Large intestine (tissue), 3 donors: ENCODE data around the gene DPYSL4. TPM values are rescaled to one million over a fixed set of nuclear protein-coding genes. Genes with fewer than 3 reads are reported as not detected.

Experiments used
- DNase-seq, 2 donors: peaks; one replicate each; pipeline versions ENCODE4 v3.0.0 to v3.0.0-alpha.2; 2013
- H3K27ac ChIP-seq: one replicate; pipeline ENCODE4 v1.5.1; 2013; ENCODE audit warnings: low read length
- H3K27me3 ChIP-seq: 2 replicates; pipeline ENCODE4 v1.6.1; 2013; ENCODE audit warnings: low read length; ENCODE audit not compliant: control insufficient read depth, insufficient read depth
- H3K36me3 ChIP-seq: 2 replicates; pipeline ENCODE4 v1.6.1; 2013; ENCODE audit warnings: low read length; ENCODE audit not compliant: control insufficient read depth, insufficient read depth
- H3K4me1 ChIP-seq: one replicate; pipeline ENCODE4 v1.6.1; 2013; ENCODE audit warnings: low read length; ENCODE audit not compliant: control insufficient read depth, insufficient read depth
- H3K4me3 ChIP-seq: one replicate; pipeline ENCODE4 v1.5.1; 2013; ENCODE audit warnings: low read length
- H3K9me3 ChIP-seq: one replicate; pipeline ENCODE4 v1.6.1; 2013; ENCODE audit warnings: mild to moderate bottlenecking, low read depth, low read length, moderate library complexity; ENCODE audit not compliant: control insufficient read depth
- WGBS: methylation state at CpG from one replicate; pipeline ENCODE4 v1.1.5; 2013; ENCODE audit warnings: low lambda C conversion rate; ENCODE audit not compliant: insufficient coverage; 5-methylcytosine and 5-hydroxymethylcytosine counted together
- polyA plus RNA-seq: library from polyadenylated mRNA; unstranded; fragments of 120-200 nt; gene quantifications from one replicate; pipeline ENCODE4 v1.2.1, GENCODE V29; 2013

Gene DPYSL4
- polyA plus RNA-seq, 1 donor = 4.6 TPM

GRCh38 chr10:132170561-132171361, 16.0 kb upstream of the DPYSL4 start:
- DNase-seq = no peak
- no peaks in the 10 kb centered on the region for H3K4me1 ChIP-seq
- no peaks in the 10 kb centered on the region for H3K36me3 ChIP-seq
- no peak overlapping the region for H3K27ac ChIP-seq
- H3K9me3 ChIP-seq = peaks cover 7% of the 10 kb centered on the region
- H3K27me3 ChIP-seq = peaks cover 8% of the 10 kb centered on the region
- H3K4me3 ChIP-seq = no peak overlapping the region
- no CpG with 5 or more reads among the region's 36 CpGs for WGBS

- no peak for DNase-seq
- Histone ChIP-seq H3K27ac (no peak overlapping the region), H3K9me3 (peaks cover 7% of the 10 kb centered on the region), H3K4me3 (no peak overlapping the region), H3K36me3 (no peaks in the 10 kb centered on the region), H3K27me3 (peaks cover 23% of the 10 kb centered on the region), H3K4me1 (no peaks in the 10 kb centered on the region)
- WGBS = 67% methylated on average over 1 of the region's 26 CpGs
These were observed 14.4 kb upstream of the DPYSL4 start for GRCh38 chr10:132172091-132173066.

DNA sequence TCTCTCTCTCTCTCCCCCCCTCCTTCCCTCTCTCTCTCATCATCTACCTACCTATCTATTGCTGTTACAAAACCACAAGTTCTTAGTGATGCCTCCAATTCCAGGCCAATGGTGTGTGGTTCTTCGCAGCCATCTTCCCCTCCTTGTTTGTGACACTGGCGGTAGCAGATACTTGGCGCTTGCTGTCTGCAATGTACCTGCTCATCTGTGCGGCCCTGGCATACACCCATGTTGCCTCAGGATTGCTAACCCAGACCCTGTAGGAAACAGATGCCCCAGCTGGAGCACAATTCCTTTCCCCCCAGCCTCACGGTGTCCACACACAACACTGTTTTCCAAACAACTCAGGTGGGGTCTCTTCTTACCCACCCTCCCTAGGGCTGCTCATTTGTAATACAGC, 13.6 kb upstream of the DPYSL4 start:
- H3K9me3 ChIP-seq = peaks cover 7% of the 10 kb centered on the region
- H3K4me1 ChIP-seq = no peaks in the 10 kb centered on the region
- H3K27ac ChIP-seq = no peak overlapping the region
- no peaks in the 10 kb centered on the region for H3K36me3 ChIP-seq
- H3K27me3 ChIP-seq = peaks cover 31% of the 10 kb centered on the region
- H3K4me3 ChIP-seq = no peak overlapping the region
- WGBS = no CpG with 5 or more reads among the region's 5 CpGs
- DNase-seq = no peak

DNA sequence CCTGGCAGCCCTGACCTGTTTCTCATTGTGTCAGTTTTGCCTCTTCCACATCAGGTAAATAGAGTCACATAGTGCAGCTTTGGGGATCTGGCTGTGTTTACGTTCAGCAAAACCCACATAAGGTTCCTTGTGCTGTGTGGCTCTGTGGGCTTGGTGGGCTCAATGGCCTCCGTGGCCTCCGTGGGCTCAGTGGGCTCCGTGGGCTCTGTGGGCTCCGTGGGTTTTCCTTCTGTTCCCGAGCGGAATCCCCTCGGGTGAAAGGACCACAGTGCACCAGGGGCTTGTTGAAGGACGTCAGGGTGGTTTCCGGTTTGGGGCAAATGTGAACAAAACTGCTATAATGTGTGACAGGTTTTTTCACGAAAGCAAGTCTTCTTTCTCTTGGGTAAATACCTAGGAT, 12.5 kb upstream of the DPYSL4 start:
- H3K4me1 ChIP-seq = no peaks in the 10 kb centered on the region
- peaks cover 7% of the 10 kb centered on the region for H3K9me3 ChIP-seq
- DNase-seq = no peak
- peaks cover 40% of the 10 kb centered on the region for H3K27me3 ChIP-seq
- H3K4me3 ChIP-seq = no peak overlapping the region
- no CpG with 5 or more reads among the region's 11 CpGs for whole genome bisulfite sequencing
- H3K27ac ChIP-seq = no peak overlapping the region
- H3K36me3 ChIP-seq = no peaks in the 10 kb centered on the region

DNA sequence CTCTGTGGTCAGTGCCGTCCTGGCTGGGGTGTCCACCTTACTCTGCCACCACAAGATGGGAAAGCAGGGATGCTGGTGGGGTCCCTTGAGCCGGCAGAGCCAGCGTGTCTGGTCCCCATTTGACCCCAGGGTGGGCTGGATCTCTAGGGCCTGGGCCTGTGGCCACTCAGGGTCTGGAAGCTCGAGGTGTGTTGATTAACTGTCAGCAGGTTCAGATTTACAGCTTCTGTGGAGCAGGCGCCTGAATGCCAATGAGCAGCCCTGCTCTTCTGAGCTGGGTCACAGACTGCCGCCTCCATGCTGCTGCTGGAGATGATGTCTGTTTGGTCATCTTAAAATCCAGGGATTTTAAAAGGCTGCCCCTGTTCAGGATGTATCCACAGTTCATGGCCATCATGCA, 11.3 kb upstream of the DPYSL4 start:
- Histone ChIP-seq H3K27ac (no peak overlapping the region), H3K9me3 (peaks cover 7% of the 10 kb centered on the region), H3K36me3 (no peaks in the 10 kb centered on the region), H3K4me3 (no peak overlapping the region), H3K27me3 (peaks cover 40% of the 10 kb centered on the region), H3K4me1 (no peaks in the 10 kb centered on the region)
- no peak for DNase-seq
- WGBS = no CpG with 5 or more reads among the region's 6 CpGs

GRCh38 chr10:132175907-132176581, 10.7 kb upstream of the DPYSL4 start:
- no peak overlapping the region for H3K4me3 ChIP-seq
- DNase-seq = no peak
- no peaks in the 10 kb centered on the region for H3K36me3 ChIP-seq
- WGBS = no CpG with 5 or more reads among the region's 16 CpGs
- peaks cover 38% of the 10 kb centered on the region for H3K27me3 ChIP-seq
- no peaks in the 10 kb centered on the region for H3K4me1 ChIP-seq
- H3K27ac ChIP-seq = no peak overlapping the region
- peaks cover 7% of the 10 kb centered on the region for H3K9me3 ChIP-seq

DNA sequence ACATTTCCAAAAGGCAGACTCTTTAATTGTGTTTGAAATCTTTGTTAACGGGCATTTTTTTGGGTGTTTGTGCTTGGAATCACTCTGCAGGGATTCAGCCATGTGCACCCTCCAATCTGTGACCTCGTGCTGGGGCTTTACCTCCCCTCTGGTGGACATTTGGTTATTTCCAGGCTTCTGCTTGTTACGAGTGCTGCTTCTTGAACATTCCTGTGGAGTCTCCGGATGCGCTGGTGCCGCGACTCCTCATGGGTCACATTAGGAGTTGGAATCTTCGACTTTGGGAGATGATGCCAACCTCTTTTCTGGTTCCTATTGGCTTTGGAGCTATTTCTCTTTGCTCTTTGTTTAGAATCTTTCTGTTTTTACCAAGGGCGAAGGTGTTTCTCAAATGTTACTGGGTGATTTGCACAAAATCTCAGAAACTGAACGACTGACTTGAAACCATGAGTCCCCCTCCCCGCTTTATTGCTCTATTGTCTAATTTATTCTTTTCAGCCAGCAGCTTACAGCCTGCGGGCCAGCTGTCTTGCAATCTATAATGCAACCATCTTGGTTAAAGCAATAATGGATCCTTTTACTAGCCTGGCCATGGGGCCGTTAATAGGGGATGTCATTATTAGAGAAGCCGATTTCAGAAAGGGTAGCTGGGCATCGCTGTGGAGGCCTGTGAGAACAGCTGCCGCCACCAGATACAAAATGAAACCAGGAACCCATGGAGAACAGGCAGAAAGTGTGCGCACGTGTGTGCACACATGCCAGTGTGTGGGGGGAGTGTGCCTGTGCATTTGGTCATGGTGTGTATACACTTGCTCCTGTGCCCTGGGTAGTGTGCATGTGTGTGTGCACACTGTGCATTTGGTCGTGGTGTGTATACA, 9.9 kb upstream of the DPYSL4 start:
- H3K9me3 ChIP-seq = peaks cover 7% of the 10 kb centered on the region
- H3K27me3 ChIP-seq = peaks cover 38% of the 10 kb centered on the region

DNA sequence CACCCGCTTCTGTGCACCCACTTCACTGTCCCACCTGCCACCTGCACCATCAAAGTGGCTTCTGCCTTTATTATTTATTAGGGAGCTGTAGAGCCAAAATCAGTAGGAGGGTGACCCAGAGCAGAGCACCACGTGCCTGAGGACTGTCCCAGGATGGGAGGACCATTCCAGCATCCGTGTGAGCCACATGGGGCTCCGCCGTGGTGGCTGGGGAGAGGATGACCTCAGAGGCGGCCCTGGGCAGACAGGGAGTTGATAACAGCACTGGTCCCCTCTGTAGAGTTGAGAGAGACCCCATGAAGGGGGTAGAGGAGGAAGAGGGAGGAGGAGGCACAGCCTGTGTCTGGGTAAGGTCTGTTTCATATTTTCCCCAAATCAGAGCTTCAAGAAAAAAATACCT, 8.7 kb upstream of the DPYSL4 start:
- Histone ChIP-seq H3K9me3 (peaks cover 7% of the 10 kb centered on the region), H3K27ac (no peak overlapping the region), H3K36me3 (no peaks in the 10 kb centered on the region), H3K4me3 (no peak overlapping the region), H3K27me3 (peaks cover 48% of the 10 kb centered on the region), H3K4me1 (no peaks in the 10 kb centered on the region)
- no peak for DNase-seq
- no CpG with 5 or more reads among the region's 6 CpGs for WGBS

More for the DNA sequence above, 9.9 kb upstream of the DPYSL4 start:
- no peaks in the 10 kb centered on the region for H3K36me3 ChIP-seq
- no peak overlapping the region for H3K4me3 ChIP-seq
- no peak for DNase-seq
- 80% methylated on average over 1 of the region's 19 CpGs for WGBS
- H3K27ac ChIP-seq = no peak overlapping the region
- H3K4me1 ChIP-seq = no peaks in the 10 kb centered on the region

DNA sequence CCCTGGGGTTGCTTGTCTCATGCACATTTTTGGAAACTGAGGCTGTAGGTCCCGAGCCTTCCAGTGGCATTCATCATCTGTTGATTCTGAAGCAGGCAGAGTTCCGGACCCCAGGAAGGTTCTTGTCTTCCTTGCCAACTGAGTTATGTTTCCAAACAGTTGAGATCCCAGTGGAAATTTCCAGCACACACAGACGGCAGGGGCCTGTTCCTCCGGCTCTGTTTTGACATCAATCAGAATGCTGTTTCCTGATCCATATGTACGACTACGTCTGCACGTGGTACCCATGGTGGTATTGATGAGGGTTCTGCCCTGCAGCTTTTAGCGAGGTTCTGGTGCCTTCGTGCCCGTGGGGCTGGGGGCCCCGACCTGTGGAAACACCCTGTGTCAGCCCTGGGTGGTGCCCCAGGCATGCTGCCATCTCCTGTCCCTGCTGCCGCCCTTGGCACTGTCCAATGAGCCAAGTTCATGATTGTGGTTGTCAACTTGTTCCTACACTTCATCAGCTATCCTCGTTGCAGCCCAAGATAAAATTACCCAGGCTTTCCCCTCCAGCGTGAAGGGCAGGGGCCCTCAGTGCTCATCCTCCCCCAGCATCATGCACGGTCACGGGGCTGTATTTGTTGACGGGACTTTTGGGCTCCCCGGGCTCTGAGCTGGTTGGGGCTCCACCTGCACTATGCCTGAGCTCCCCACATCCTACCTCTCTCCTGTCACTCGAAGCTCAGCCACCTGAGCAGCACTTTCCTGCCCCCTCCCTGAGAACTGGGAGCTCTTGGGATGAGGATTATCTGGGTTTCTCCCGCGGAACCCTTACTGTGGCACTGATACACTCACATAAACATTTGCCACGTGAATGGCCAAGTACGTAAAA, 7.8 kb upstream of the DPYSL4 start:
- Histone ChIP-seq H3K36me3 (no peaks in the 10 kb centered on the region), H3K27ac (no peak overlapping the region), H3K9me3 (peaks cover 4% of the 10 kb centered on the region), H3K4me1 (no peaks in the 10 kb centered on the region), H3K27me3 (peaks cover 53% of the 10 kb centered on the region), H3K4me3 (no peak overlapping the region)
- WGBS = no CpG with 5 or more reads among the region's 23 CpGs
- DNase-seq = no peak
